Coronary artery (tissue), 2 donors: ENCODE data around the gene ARID3C.
"Not testable (repeated sequence)": the region's sequence is repeated elsewhere in the genome, so short reads cannot be mapped to it uniquely, and the experiment has no call there.

Source experiments
- DNase-seq: peaks from one replicate; pipeline ENCODE4 v3.0.0-alpha.2; 2017; ENCODE audit warnings: low spot score
- H3K27ac ChIP-seq, 2 donors: fragments of 200-600 bp; sonication (generic); one replicate each; pipeline ENCODE4 v1.5.1; 2016 to 2019
- H3K4me3 ChIP-seq: fragments of 200-600 bp; sonication (generic); 2 replicates; pipeline ENCODE4 v1.5.1; 2016; ENCODE audit warnings: mild to moderate bottlenecking, moderate library complexity
- CTCF ChIP-seq: fragments of 200-600 bp; sonication (generic); IDR thresholded peaks from one replicate; pipeline ENCODE4 v1.5.1; 2019; ENCODE audit warnings: antibody characterized with exemption

ARID3C gene

GRCh38 chr9:34646211-34647083, 17.6 kb upstream of the ARID3C start, which contains the start of gene GALT:
GALT (plus strand) TSS chr9:34646675; CDS start chr9:34646705, 30 bp downstream.
- DNase-seq, result peak; percentile 95
- no peak for TF ChIP-seq CTCF
- H3K27ac ChIP-seq, result peak within 1 kb of the TSS; percentile 78 to 91
- H3K4me3 ChIP-seq, result peak within 1 kb of the TSS; percentile 83

- TF ChIP-seq CTCF, result no peak
- Histone ChIP-seq H3K27ac (no peak overlapping the region), H3K4me3 (no peak overlapping the region)
- DNase-seq, result no peak
These were observed 16.0 kb upstream of the ARID3C start for GRCh38 chr9:34644766-34645314.

GRCh38 chr9:34642679-34643078, 13.8 kb upstream of the ARID3C start:
- Histone ChIP-seq H3K27ac (no peak overlapping the region), H3K4me3 (no peak overlapping the region)
- no peak for DNase-seq
- no peak for TF ChIP-seq CTCF

GRCh38 chr9:34639322-34639721, 10.5 kb upstream of the ARID3C start:
- not testable (repeated sequence) for H3K4me3 ChIP-seq, DNase-seq, H3K27ac ChIP-seq

- Histone ChIP-seq H3K4me3 (peak overlapping the region; percentile 77), H3K27ac (peak overlapping the region; percentile 79 to 91)
- no peak for TF ChIP-seq CTCF
- no peak for DNase-seq
These were observed 9.2 kb upstream of the ARID3C start for GRCh38 chr9:34638138-34638445.

- Histone ChIP-seq H3K27ac (peak within 1 kb of the TSS; percentile 79 to 91), H3K4me3 (peak within 1 kb of the TSS; percentile 77)
- TF ChIP-seq CTCF, result no peak
- peak; percentile 93 for DNase-seq
These were observed 8.7 kb upstream of the ARID3C start, which contains the start of gene SIGMAR1 for GRCh38 chr9:34637356-34638137. SIGMAR1 (minus strand) TSS chr9:34637787; CDS start chr9:34637697, 90 bp downstream.

DNA sequence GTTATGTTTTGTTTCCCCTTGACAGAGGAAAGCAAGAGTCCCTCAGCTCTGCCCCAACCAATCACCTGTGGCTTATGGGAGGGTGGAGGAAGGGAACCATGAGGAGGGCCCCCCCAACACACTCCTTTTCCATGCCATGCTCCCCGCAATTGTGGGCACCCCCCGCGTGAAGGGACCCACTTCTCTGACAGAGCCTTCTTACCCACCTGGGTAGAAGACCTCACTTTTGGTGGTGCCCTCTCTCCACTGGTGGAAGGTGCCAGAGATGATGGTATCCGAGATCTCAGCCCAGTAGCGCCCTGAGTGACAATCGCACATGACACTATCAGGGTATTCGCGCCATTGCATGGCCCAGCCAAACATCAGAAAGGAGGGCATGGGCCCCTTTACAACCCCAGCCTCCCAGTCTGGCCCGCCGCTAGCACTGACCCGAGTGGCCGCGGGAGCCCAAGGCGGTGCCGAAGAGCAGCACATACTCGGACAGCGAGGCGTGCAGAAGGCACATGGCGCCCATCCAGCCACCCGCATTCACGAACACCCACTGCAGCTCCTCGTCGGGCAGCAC, 8.0 kb upstream of the ARID3C start:
- H3K4me3 ChIP-seq, result peak overlapping the region; percentile 77
- H3K27ac ChIP-seq, result peak overlapping the region; percentile 79 to 91
- DNase-seq, result no peak
- no peak for TF ChIP-seq CTCF
